SK-N-SH treated with all-trans-retinoic acid at 6 μM for 48 hours (cell line): ENCODE measurements around the gene AGAP3.

Experiments used
- ATAC-seq: fragments of 200-7000 bp; cut with Tn5 transposase; 3 replicates; pipeline ENCODE4 v1.9.1; 2020; ENCODE audit warnings: mild to moderate bottlenecking, moderate library complexity
- ARNTL ChIP-seq: fragments of 450-650 bp; formaldehyde crosslinking; IDR thresholded peaks from 2 replicates; pipeline ENCODE4 v1.5.0; 2020; ENCODE audit warnings: low read depth, mild to moderate bottlenecking, moderate library complexity, borderline replicate concordance
- CSDC2 ChIP-seq: fragments of 250-450 bp; sonication (Bioruptor Pico); IDR thresholded peaks from 2 replicates; pipeline ENCODE4 v1.5.0; 2020; ENCODE audit warnings: mild to moderate bottlenecking, moderate library complexity
- ESRRG ChIP-seq: fragments of 250-450 bp; sonication (Bioruptor Pico); IDR thresholded peaks from 2 replicates; pipeline ENCODE4 v1.6.1; 2021; ENCODE audit warnings: mild to moderate bottlenecking
- GLIS3 ChIP-seq: fragments of 250-450 bp; sonication (Bioruptor Pico); IDR thresholded peaks from 2 replicates; pipeline ENCODE4 v1.5.0; 2020; ENCODE audit warnings: mild to moderate bottlenecking, moderate library complexity
- ISL1 ChIP-seq: fragments of 250-450 bp; sonication (Bioruptor Pico); IDR thresholded peaks from 2 replicates; pipeline ENCODE4 v2.1.2; 2022; ENCODE audit warnings: mild to moderate bottlenecking, moderate library complexity
- OSR1 ChIP-seq: fragments of 250-450 bp; sonication (Bioruptor Pico); IDR thresholded peaks from 2 replicates; pipeline ENCODE4 v1.8.0; 2022; ENCODE audit warnings: moderate library complexity, mild to moderate bottlenecking, inconsistent platforms
- PPARA ChIP-seq: fragments of 250-450 bp; sonication (Bioruptor Pico); IDR thresholded peaks from 2 replicates; pipeline ENCODE4 v1.5.0; 2020; ENCODE audit warnings: mild to moderate bottlenecking, borderline replicate concordance
- RARB ChIP-seq: fragments of 250-450 bp; sonication (Bioruptor Pico); IDR thresholded peaks from 2 replicates; pipeline ENCODE4 v1.8.0; 2021; ENCODE audit warnings: mild to moderate bottlenecking, moderate library complexity
- TCF4 ChIP-seq: fragments of 250-450 bp; sonication (Bioruptor Pico); IDR thresholded peaks from 2 replicates; pipeline ENCODE4 v1.8.0; 2021; ENCODE audit warnings: mild to moderate bottlenecking, moderate library complexity, borderline replicate concordance
- TOX ChIP-seq: fragments of 250-450 bp; sonication (Bioruptor Pico); IDR thresholded peaks from 2 replicates; pipeline ENCODE4 v1.8.0; 2021; ENCODE audit warnings: mild to moderate bottlenecking, moderate library complexity, borderline replicate concordance
- ZC3H10 ChIP-seq: fragments of 250-450 bp; sonication (Bioruptor Pico); IDR thresholded peaks from 2 replicates; pipeline ENCODE4 v1.5.1; 2021; ENCODE audit warnings: mild to moderate bottlenecking, moderate library complexity
- ZFP30 ChIP-seq: fragments of 450-650 bp; formaldehyde crosslinking; IDR thresholded peaks from 2 replicates; pipeline ENCODE4 v1.5.0; 2022; ENCODE audit warnings: mild to moderate bottlenecking, moderate library complexity
- ZNF565 ChIP-seq: fragments of 450-650 bp; formaldehyde crosslinking; conservative IDR thresholded peaks from 2 replicates; pipeline ENCODE4 v1.5.0; 2020; ENCODE audit warnings: low read depth, mild to moderate bottlenecking, moderate library complexity
- ZNF8 ChIP-seq: fragments of 450-650 bp; formaldehyde crosslinking; IDR thresholded peaks from 2 replicates; pipeline ENCODE4 v1.5.0; 2020; ENCODE audit warnings: mild to moderate bottlenecking, moderate library complexity
- TF ChIP-seq, protein P1 (sequence below): fragments of 250-450 bp; sonication (Bioruptor Pico); IDR thresholded peaks from 2 replicates; pipeline ENCODE4 v1.5.1; 2020; ENCODE audit warnings: low read depth, mild to moderate bottlenecking, moderate library complexity
- TF ChIP-seq, protein P2 (sequence below): fragments of 250-450 bp; sonication (Bioruptor Pico); IDR thresholded peaks from 2 replicates; pipeline ENCODE4 v1.8.0; 2020; ENCODE audit warnings: mild to moderate bottlenecking, moderate library complexity, borderline replicate concordance
- TF ChIP-seq, protein P3 (sequence below): fragments of 250-450 bp; sonication (Bioruptor Pico); IDR thresholded peaks from 2 replicates; pipeline ENCODE4 v1.8.0; 2021; ENCODE audit warnings: low read depth, mild to moderate bottlenecking, moderate library complexity, borderline replicate concordance
- TF ChIP-seq, protein P4 (sequence below): fragments of 250-450 bp; sonication (Bioruptor Pico); IDR thresholded peaks from 2 replicates; pipeline ENCODE4 v1.5.1; 2021; ENCODE audit warnings: mild to moderate bottlenecking, moderate library complexity

AGAP3 gene

DNA sequence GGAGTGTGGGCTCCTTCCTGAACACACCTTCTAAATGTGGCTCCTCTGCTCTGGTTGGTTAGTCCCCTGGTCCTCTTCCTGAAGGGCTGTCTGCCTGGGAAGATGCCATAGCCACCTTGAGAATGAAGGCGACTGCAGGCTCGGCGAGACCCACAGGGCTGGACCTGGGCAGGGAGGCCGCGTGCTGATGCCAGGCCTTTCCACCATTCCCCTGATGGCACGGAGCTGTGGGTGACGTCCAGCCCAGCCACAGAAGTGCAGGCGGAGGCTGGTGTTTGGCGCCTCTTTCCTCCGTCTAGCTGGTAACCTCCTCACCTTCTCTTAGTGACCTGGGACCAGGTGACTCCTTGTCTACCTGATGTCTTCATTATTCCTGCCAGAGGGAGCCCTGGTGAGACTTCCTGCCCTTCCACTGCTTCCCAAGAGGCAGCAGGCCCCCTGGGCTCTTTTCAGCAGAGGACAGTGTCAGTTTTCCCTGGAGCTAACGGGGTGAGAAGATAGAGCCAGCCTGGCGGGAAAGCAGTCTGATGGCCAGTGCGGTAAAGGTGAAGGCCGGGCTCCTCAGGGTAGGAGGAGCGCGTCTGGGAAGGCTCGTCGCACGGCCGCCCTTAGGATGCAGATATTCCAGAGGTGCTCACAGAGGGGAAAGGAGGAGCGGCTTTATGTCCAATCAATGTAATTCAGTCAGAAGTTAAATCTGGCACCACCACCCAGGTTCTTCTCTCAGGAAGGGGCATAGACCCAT is 46.4 kb downstream of the AGAP3 start:
- TF ChIP-seq OSR1 (CRISPR knock-in tag) = no peak
- TF ChIP-seq TCF4 (CRISPR knock-in tag) = no peak
- no peak for TF ChIP-seq PPARA (CRISPR knock-in tag)
- TF ChIP-seq RARB (CRISPR knock-in tag) = no peak
- TF ChIP-seq GLIS3 (CRISPR knock-in tag) = no peak
- TF ChIP-seq, protein P1, sequence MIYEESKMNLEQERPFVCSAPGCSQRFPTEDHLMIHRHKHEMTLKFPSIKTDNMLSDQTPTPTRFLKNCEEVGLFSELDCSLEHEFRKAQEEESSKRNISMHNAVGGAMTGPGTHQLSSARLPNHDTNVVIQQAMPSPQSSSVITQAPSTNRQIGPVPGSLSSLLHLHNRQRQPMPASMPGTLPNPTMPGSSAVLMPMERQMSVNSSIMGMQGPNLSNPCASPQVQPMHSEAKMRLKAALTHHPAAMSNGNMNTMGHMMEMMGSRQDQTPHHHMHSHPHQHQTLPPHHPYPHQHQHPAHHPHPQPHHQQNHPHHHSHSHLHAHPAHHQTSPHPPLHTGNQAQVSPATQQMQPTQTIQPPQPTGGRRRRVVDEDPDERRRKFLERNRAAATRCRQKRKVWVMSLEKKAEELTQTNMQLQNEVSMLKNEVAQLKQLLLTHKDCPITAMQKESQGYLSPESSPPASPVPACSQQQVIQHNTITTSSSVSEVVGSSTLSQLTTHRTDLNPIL (CRISPR knock-in tag) = no peak
- no peak for ATAC-seq

DNA sequence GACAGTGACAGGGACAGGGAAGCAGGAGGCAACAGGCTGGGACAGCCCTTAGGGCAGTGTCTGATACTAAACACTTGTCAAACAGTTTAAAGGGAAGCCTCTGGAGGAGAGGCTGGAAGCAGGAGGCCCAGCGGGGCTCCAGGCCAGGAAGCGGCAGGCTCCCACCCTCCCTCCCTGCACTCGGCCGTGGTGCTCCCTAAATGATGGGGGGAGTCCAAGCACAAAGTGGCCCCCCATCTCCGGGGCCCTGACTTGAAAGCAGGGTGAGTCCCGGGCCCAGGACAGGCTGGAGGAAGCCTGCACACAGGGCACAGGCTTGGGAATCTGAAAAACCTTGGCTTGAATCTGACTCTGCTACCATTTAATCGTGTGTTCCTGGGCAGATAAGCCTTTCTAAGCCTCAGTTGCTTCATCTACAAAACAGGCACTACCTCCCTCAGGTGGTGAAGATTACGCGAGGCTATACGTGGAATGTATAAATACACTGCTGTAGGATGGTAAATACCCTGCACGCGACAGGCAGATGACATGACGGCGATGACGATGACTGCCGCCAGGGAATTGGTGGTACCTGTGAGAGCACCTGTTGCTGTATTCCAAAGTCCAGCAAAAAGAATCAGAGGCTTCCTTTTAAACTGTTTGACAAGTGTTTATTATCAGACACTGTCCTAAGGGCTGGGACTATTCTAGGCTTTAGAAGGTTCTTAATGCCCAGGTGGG is 47.2 kb downstream of the AGAP3 start:
- TF ChIP-seq OSR1 (CRISPR knock-in tag) (no peak), ARNTL (CRISPR knock-in tag) (no peak), TCF4 (CRISPR knock-in tag) (no peak), ZNF8 (CRISPR knock-in tag) (no peak), CSDC2 (CRISPR knock-in tag) (no peak)
- TF ChIP-seq, protein P1 (CRISPR knock-in tag) = no peak
- TF ChIP-seq, protein P2, sequence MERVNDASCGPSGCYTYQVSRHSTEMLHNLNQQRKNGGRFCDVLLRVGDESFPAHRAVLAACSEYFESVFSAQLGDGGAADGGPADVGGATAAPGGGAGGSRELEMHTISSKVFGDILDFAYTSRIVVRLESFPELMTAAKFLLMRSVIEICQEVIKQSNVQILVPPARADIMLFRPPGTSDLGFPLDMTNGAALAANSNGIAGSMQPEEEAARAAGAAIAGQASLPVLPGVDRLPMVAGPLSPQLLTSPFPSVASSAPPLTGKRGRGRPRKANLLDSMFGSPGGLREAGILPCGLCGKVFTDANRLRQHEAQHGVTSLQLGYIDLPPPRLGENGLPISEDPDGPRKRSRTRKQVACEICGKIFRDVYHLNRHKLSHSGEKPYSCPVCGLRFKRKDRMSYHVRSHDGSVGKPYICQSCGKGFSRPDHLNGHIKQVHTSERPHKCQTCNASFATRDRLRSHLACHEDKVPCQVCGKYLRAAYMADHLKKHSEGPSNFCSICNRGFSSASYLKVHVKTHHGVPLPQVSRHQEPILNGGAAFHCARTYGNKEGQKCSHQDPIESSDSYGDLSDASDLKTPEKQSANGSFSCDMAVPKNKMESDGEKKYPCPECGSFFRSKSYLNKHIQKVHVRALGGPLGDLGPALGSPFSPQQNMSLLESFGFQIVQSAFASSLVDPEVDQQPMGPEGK (CRISPR knock-in tag) = no peak
- ATAC-seq = no peak

DNA sequence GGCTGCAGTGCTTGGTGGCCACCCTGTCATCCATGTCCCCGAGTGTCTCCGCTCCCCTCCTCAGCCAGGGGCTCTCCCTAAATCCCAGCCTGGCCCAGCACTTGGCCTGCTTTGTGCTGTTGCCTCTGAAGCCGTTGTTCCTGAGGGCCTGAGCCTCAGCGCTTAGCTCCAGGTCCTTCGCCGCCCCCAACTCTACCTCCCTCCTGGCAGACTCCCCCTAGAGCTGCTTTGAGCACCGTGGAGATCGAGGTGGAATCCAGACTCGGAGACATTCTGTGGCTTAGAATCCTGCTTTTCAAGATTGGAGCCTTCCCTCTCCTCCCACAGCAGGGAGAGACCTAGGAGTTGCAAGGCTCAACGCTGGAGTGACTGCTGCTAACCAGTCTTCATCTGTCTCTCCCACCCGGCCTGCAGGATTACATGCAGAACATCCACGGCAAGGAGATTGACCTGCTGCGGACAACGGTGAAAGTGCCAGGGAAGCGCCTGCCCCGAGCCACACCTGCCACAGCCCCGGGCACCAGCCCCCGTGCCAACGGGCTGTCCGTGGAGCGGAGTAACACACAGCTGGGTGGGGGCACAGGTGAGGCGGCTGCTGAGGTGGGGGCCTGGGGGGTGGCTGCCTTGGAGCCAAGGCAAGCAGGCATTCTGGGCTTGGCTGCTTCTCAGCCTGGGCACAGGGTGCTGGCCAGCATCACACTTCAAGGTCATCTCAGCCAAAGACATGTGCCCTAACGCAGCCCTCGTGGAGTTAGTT is 47.9 kb downstream of the AGAP3 start:
- no peak for ATAC-seq
- TF ChIP-seq, protein P3, sequence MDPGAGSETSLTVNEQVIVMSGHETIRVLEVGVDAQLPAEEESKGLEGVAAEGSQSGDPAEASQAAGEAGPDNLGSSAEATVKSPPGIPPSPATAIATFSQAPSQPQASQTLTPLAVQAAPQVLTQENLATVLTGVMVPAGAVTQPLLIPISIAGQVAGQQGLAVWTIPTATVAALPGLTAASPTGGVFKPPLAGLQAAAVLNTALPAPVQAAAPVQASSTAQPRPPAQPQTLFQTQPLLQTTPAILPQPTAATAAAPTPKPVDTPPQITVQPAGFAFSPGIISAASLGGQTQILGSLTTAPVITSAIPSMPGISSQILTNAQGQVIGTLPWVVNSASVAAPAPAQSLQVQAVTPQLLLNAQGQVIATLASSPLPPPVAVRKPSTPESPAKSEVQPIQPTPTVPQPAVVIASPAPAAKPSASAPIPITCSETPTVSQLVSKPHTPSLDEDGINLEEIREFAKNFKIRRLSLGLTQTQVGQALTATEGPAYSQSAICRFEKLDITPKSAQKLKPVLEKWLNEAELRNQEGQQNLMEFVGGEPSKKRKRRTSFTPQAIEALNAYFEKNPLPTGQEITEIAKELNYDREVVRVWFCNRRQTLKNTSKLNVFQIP = no peak
- TF ChIP-seq OSR1 (CRISPR knock-in tag) (no peak), TCF4 (CRISPR knock-in tag) (no peak), TOX (CRISPR knock-in tag) (no peak), ISL1 (CRISPR knock-in tag) (no peak), ZNF8 (CRISPR knock-in tag) (no peak), ZFP30 (no peak), ESRRG (CRISPR knock-in tag) (no peak), ARNTL (CRISPR knock-in tag) (no peak), ZC3H10 (CRISPR knock-in tag) (no peak), RARB (CRISPR knock-in tag) (no peak), CSDC2 (CRISPR knock-in tag) (no peak), ZNF565 (CRISPR knock-in tag) (no peak), PPARA (CRISPR knock-in tag) (no peak)
- TF ChIP-seq, protein P4, sequence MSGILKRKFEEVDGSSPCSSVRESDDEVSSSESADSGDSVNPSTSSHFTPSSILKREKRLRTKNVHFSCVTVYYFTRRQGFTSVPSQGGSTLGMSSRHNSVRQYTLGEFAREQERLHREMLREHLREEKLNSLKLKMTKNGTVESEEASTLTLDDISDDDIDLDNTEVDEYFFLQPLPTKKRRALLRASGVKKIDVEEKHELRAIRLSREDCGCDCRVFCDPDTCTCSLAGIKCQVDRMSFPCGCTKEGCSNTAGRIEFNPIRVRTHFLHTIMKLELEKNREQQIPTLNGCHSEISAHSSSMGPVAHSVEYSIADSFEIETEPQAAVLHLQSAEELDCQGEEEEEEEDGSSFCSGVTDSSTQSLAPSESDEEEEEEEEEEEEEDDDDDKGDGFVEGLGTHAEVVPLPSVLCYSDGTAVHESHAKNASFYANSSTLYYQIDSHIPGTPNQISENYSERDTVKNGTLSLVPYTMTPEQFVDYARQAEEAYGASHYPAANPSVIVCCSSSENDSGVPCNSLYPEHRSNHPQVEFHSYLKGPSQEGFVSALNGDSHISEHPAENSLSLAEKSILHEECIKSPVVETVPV = no peak
